GM21737 (cell line): Measurements from ENCODE around the gene ROR1.
"Not testable (repeated sequence)": the region's sequence is repeated elsewhere in the genome, so short reads cannot be mapped to it uniquely, and the experiment has no call there.

ENCODE experiments used
- ATAC-seq: cut with Tn5 transposase; IDR thresholded peaks from one replicate; pipeline ENCODE4 v1.9.1; 2021; ENCODE audit warnings: mild to moderate bottlenecking, moderate library complexity; ENCODE audit not compliant: unreplicated experiment

The ROR1 gene

GRCh38 chr1:63790989-63791388 lies 17.2 kb downstream of the ROR1 start:
- no peak for ATAC-seq

- no peak for ATAC-seq
Observed at GRCh38 chr1:63792152-63792551, 18.3 kb downstream of the ROR1 start.

GRCh38 chr1:63793741-63794240 lies 20.0 kb downstream of the ROR1 start:
- ATAC-seq: no peak

- ATAC-seq: no peak
Observed at GRCh38 chr1:63794354-63794753, 20.5 kb downstream of the ROR1 start.

- no peak for ATAC-seq
Observed at GRCh38 chr1:63794939-63795378, 21.1 kb downstream of the ROR1 start.

GRCh38 chr1:63795455-63795854 lies 21.6 kb downstream of the ROR1 start:
- no peak for ATAC-seq

GRCh38 chr1:63797056-63797726 lies 23.4 kb downstream of the ROR1 start:
- no peak for ATAC-seq

GRCh38 chr1:63798284-63798683 lies 24.5 kb downstream of the ROR1 start:
- ATAC-seq: no peak

- ATAC-seq: no peak
Observed at GRCh38 chr1:63799307-63799706, 25.5 kb downstream of the ROR1 start.

GRCh38 chr1:63799820-63800219 lies 26.0 kb downstream of the ROR1 start:
- no peak for ATAC-seq

GRCh38 chr1:63802109-63802508 lies 28.3 kb downstream of the ROR1 start:
- no peak for ATAC-seq

GRCh38 chr1:63804829-63805484 lies 31.1 kb downstream of the ROR1 start:
- no peak for ATAC-seq

- ATAC-seq: no peak
Observed at GRCh38 chr1:63807046-63807445, 33.2 kb downstream of the ROR1 start.

GRCh38 chr1:63810936-63811469 lies 37.2 kb downstream of the ROR1 start:
- no peak for ATAC-seq

- ATAC-seq: no peak
Observed at GRCh38 chr1:63812071-63812700, 38.4 kb downstream of the ROR1 start.

GRCh38 chr1:63813829-63814277 lies 40.0 kb downstream of the ROR1 start:
- ATAC-seq: no peak

- not testable (repeated sequence) for ATAC-seq
Observed at GRCh38 chr1:63816217-63816815, 42.5 kb downstream of the ROR1 start.

- ATAC-seq: no peak
Observed at GRCh38 chr1:63817152-63817667, 43.4 kb downstream of the ROR1 start.

- no peak for ATAC-seq
Observed at GRCh38 chr1:63817700-63818099, 43.9 kb downstream of the ROR1 start.

GRCh38 chr1:63818567-63819325 lies 44.9 kb downstream of the ROR1 start:
- ATAC-seq: no peak
